GM18909 (cell line): ENCODE measurements around the gene ANKS1B.

Source experiments
- ATAC-seq: cut with Tn5 transposase; IDR thresholded peaks from one replicate; pipeline ENCODE4 v1.9.1; 2021; ENCODE audit warnings: mild to moderate bottlenecking; ENCODE audit not compliant: unreplicated experiment, poor library complexity

ANKS1B gene

DNA sequence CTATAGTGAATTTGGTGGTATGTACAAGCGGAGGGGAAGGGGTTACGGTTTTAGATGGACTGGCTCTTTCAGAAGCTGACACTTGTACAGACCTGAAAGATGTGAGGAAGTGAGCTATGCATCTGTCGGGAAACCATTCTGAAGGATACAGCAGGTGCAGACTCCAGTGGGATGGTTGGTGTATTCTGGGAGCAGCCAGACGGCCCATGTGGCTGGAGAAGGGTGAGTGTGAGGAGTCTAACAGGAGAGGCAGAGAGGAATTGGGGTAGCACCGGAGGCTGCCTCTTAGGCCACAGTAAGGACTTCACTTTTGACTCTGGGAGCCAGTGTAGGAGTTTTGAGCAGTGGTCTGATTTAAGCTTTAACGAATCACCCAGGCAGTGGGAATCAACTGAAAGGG, 1248.9 kb downstream of the ANKS1B start:
- no peak for ATAC-seq

DNA sequence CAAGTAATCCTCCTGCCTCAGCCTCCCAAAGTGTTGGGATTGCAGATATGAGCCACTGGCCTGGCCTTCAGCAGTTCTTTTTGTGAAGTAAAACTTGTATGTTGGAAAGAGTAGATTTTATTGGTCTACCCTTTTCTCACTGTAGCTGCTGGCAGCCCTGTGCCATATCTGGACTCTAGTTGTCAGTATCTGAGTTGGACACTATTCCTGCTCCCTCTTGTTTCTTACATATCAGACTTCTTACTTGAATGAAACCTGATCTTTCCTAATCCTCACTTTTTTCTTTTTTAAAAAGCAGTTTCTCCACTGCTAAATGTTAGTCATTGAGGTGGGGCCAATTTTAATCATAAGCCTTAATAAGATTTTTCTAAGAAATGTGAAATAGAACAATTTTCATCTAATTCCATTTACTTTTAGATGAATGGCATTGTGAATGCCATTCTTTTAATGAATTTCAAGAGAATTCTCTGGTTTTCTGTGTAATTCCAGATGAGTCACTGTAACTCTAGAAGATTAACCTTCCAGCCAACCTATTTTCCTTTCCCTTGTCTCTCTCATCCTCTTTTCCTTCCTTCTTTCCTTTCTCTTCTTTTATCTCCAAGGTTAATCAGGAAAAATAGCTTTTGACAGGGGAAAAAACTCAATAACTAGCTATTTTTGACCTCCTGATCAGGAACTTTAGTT, 1250.9 kb downstream of the ANKS1B start:
- ATAC-seq: no peak

GRCh38 chr12:98730412-98730811, 1254.3 kb downstream of the ANKS1B start:
- ATAC-seq: no peak

DNA sequence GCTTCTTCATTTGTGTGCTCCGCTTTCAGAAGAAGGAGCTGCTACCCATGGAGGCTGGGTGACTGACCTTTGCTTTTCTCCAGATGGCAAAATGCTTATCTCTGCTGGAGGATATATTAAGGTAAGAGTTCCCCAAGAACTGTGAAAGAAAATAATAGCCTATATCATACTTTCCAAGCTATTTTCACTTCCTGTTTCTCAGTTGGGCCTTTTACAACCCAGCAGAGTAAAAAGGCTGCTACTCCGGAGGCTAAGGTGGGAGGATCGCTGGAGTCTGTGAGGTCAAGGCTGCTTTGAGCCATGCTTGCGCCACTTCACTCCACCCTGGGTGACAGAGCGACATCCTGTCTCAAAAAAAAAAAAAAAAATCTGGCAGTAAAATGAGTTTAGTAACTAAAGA, 1257.5 kb downstream of the ANKS1B start:
- no peak for ATAC-seq

GRCh38 chr12:98725476-98726247, 1259.1 kb downstream of the ANKS1B start:
- peak; percentile 92 for ATAC-seq

DNA sequence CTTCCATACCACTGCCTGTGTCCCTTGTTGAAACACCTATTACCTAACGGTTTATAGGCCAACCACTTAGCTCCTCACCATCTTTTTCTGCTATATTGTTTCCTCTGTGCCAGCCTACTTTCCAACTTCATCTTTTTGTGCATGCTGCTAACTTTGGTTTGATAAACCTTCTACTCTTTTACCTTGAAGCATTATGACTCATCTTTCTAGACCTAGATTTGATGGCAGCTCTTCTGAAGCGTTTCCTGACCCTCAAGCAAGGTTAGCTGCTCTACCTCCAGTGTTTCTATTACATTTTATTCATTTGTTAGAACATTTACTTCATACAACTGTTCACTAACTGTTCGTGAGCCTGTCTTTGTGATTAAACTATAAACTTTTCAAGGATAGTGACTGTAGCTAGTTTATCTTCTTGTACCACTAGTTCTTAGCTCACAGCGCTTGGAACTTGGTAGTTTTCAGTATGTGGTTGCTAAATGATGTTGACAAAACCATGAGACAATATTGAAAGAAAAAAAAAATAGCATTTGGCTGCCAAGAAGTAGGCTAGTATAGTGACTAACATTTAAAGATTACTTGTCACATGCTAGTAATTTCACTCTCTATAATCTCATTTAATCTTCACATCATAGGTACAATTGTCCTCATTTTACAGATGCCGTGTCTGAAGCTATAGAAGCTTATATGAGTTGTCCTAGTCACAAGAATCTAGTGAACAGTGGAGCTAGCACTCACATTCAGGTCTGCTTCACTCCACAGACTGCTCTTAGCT, 1260.2 kb downstream of the ANKS1B start:
- no peak for ATAC-seq

GRCh38 chr12:98721204-98721702, 1263.5 kb downstream of the ANKS1B start:
- ATAC-seq: no peak

DNA sequence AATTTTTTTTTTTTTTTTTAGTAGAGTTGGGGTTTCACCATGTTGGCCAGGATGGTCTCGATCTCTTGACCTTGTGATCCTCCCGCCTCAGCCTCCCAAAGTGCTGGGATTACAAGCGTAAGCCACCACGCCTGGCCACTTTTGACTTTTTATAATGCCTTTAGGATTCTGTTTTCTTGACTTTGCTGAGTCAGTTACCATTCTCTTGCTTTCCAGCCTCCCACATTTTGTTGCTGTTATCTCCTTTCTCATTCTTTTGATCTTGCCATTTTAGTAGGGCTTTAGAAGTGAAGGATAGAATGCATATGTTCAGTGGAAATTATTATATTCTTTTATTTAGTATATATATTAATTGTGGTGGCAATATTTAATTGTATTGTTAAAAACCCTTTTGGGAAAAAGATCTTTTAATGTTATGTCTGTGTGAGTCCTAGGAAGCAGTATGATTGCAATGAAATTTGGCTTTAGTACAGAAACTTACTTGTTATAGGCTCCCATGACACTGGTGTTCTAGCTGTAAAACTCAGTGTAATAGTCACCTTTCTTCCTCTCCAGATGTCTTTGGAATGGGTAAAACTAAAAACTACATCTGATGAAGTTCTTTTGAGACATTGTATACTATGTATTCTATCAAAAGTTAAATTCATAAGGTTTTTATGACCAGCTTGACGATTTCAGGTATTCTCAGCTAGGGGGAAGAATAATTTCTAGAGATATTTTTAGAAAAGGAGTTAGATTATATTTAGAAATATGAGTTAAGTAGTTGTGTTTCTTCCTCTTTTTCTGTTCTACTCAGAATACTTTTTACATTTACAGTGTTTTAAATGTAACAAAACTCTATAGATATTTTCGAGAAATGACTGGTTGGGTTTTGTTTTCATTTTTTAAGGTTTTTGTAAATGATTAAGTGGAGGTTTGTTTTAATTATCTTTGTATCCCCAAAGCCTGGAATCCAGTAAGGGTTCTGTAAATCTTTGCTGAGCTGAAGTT, 1264.9 kb downstream of the ANKS1B start:
- ATAC-seq: peak; percentile 74

- no peak for ATAC-seq
Observed at GRCh38 chr12:98714426-98714825, 1270.3 kb downstream of the ANKS1B start.

DNA sequence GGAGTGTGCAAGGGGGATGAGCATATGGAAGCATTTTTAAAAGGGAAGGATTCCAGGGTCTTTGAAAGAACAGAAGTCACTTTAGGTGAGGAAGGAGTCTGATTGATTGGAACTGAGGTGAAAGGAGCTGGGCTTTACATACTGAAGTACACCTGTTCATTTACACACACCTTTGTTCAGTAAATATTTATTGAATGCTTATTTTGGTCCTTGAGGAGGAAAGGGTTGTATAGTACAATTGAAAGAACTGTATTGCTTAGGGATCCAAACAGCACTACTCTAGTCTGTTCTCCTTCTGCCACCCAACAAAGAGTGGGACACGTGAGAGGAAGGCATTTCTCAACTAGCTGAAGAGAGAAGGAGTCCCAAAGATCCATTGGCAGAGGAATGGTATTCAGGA, 1275.7 kb downstream of the ANKS1B start:
- ATAC-seq: no peak

- ATAC-seq: no peak
Observed at GRCh38 chr12:98701166-98701565, 1283.6 kb downstream of the ANKS1B start.

GRCh38 chr12:98699586-98699985, 1285.2 kb downstream of the ANKS1B start:
- ATAC-seq: no peak

DNA sequence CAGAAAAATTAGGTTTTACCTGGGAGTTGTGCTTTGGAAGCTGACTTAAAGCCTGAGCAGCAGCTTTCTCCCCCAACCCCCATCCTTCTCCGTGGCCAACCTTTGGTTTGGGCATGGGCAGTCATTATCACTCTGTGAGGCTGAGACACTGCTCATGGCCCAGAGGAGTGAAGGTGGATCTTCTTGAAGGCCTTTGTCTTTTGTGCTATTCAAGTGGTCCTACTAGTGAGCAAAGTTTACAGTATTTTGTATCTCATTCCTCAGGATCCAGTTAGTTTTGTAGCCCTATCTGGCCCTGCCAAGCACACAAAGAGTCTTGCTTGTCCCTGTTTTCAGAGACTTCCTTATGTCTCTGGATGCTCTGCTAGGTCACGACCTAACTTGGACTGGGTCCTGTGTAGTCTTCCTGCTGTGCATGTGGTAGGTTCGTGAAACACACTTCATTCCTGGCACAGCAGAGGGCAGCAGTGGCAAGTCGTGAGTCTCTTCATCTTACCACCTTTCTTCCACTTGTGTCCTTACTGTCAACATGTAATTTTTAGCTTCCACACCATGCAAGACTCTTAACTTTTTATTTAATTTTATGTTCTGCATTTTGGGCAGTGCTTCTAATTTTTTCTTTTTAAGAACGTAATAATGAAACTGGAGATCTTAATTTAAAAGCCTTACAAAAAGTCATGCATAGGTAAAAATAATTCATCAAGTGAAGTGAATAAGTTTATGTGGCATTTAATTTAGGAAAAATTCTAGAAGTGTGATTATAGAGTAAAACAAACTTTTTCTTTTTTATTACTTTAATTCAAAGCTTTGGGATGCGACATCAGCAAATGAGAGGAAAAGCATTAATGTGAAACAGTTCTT, 1285.9 kb downstream of the ANKS1B start:
- peak; percentile 98 for ATAC-seq

DNA sequence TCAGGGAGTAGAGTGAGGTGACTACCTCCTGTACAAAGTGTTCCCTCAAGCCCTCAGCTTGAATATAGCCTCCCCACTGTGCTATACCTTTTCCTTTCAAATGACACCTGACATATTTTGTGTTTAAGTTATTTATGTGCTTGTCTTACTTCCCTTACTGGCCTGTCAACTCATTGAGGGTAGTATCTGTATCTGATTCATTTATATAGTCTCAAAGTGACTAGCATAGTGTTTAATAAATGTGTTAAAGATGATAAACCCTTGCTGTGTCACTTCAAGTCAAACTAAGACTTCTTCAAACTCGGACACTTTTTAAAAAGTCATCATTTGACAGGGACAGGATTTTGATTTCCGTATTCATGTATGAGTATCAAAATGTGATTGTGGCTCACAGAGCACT, 1287.5 kb downstream of the ANKS1B start:
- no peak for ATAC-seq

- ATAC-seq: no peak
Observed at GRCh38 chr12:98696036-98696646, 1288.6 kb downstream of the ANKS1B start.

- ATAC-seq: no peak
Observed at GRCh38 chr12:98691351-98691750, 1293.4 kb downstream of the ANKS1B start.

DNA sequence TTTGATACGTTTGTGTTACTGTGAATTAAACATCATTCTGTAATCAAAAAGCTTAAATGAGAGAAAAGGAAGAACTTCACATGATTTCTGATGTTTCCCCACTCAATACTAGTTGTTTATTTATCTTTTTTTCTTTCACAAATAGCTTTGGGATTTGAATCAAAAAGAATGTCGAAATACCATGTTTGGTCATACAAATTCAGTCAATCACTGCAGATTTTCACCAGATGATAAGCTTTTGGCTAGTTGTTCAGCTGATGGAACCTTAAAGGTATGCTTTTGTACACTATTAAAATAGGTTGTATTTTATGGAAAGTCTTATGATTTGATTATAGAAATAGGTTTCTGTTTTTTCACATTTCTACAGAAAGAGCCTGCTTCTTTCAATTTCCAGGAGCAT, 1298.1 kb downstream of the ANKS1B start:
- no peak for ATAC-seq
